OCI-LY7 (cell line): ENCODE measurements around the gene ATP5MC2.

Experiments used
- EZH2phosphoT487 ChIP-seq: fragments of 200-600 bp; sonication (generic); IDR thresholded peaks from 2 replicates; pipeline ENCODE4 v1.6.1; 2018; ENCODE audit warnings: low read depth, borderline replicate concordance, mild to moderate bottlenecking, mixed run types, antibody characterized with exemption, low read length, moderate library complexity, mixed read lengths
- TF ChIP-seq, protein P1 (sequence below): fragments of 200-600 bp; sonication (generic); conservative IDR thresholded peaks from 2 replicates; pipeline ENCODE4 v1.5.1; 2014; ENCODE audit warnings: mild to moderate bottlenecking, antibody characterized with exemption, low read length, moderate library complexity, mixed read lengths

GRCh38 chr12:53686436-53686835 is 10.6 kb upstream of the ATP5MC2 start:
- TF ChIP-seq EZH2phosphoT487 = no peak
- TF ChIP-seq, protein P1, sequence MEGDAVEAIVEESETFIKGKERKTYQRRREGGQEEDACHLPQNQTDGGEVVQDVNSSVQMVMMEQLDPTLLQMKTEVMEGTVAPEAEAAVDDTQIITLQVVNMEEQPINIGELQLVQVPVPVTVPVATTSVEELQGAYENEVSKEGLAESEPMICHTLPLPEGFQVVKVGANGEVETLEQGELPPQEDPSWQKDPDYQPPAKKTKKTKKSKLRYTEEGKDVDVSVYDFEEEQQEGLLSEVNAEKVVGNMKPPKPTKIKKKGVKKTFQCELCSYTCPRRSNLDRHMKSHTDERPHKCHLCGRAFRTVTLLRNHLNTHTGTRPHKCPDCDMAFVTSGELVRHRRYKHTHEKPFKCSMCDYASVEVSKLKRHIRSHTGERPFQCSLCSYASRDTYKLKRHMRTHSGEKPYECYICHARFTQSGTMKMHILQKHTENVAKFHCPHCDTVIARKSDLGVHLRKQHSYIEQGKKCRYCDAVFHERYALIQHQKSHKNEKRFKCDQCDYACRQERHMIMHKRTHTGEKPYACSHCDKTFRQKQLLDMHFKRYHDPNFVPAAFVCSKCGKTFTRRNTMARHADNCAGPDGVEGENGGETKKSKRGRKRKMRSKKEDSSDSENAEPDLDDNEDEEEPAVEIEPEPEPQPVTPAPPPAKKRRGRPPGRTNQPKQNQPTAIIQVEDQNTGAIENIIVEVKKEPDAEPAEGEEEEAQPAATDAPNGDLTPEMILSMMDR = no peak
